ACC112 (cell line): ENCODE results near the gene ZFHX3.

Experiments used
- H2AFZ ChIP-seq: fragments of 200-600 bp; sonication (generic); one replicate; pipeline ENCODE4 v1.6.0; 2017; ENCODE audit warnings: antibody characterized with exemption, low read length; ENCODE audit not compliant: unreplicated experiment
- H3K27ac ChIP-seq: fragments of 200-600 bp; sonication (generic); 2 replicates; pipeline ENCODE4 v1.5.1; 2014; ENCODE audit warnings: low read depth, mild to moderate bottlenecking, antibody characterized with exemption, low read length, moderate library complexity
- H3K27me3 ChIP-seq: fragments of 200-600 bp; sonication (generic); 2 replicates; pipeline ENCODE4 v1.6.1; 2014; ENCODE audit warnings: mild to moderate bottlenecking, antibody characterized with exemption, low read length, moderate library complexity, mixed read lengths; ENCODE audit not compliant: insufficient read depth
- H3K36me3 ChIP-seq: fragments of 200-600 bp; sonication (generic); 2 replicates; pipeline ENCODE4 v1.6.1; 2016; ENCODE audit warnings: mild to moderate bottlenecking, antibody characterized with exemption, low read length, moderate library complexity, mixed read lengths; ENCODE audit not compliant: insufficient read depth
- H3K4me1 ChIP-seq: fragments of 200-600 bp; sonication (generic); one replicate; pipeline ENCODE4 v1.6.1; 2016; ENCODE audit warnings: low read length, mixed read lengths; ENCODE audit not compliant: insufficient read depth, unreplicated experiment, control insufficient read depth
- H3K4me3 ChIP-seq: fragments of 200-600 bp; sonication (generic); 2 replicates; pipeline ENCODE4 v1.5.1; 2014; ENCODE audit warnings: mild to moderate bottlenecking, low read depth, low read length
- H3K79me2 ChIP-seq: fragments of 200-600 bp; sonication (generic); one replicate; pipeline ENCODE4 v1.6.0; 2016; ENCODE audit warnings: low read length; ENCODE audit not compliant: control insufficient read depth, unreplicated experiment, insufficient read depth

Gene ZFHX3

DNA sequence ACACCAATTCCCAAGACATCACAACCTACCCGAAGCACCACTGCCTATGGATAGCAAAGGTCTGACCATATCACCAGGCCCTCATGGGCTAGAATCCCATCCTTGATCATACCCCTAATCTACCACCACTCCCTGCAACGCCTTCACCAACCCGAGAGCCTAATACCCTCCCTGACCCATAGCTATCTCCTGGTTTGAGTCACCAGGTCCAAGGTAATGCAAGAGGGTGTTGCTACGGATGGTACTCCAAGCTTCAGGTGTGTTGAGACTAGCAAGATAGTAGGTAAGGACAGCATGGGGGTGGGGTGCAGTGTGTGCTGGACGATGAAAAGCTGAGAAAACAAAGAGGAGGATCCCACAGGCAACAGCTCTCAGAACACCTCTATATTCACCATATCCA is 258.0 kb downstream of the ZFHX3 start:
- Histone ChIP-seq H3K27ac (no peak overlapping the region), H3K4me3 (no peak overlapping the region), H3K79me2 (peaks cover 2% of the 10 kb centered on the region), H2AFZ (no peak overlapping the region), H3K36me3 (peaks cover 21% of the 10 kb centered on the region), H3K4me1 (peaks cover 17% of the 10 kb centered on the region), H3K27me3 (no peaks in the 10 kb centered on the region)

DNA sequence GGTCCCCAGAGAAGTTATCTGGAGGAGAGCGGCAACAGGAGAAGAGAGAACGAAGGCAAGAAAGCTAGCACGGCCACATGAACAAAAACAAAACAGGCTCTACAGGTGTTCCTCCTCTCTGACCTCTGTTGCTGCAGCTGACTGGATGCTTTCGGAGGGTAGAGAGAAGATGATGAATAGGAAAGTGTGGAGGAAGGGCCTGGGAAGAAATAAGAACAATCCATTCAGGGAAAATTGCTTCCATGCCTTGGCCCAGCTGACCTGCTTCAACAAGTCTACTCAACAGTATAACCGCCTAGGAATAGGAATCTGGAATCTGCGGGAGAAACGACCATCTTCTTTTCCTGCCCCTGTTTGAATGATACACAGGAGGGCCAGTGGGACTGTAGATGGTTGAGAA is 258.5 kb downstream of the ZFHX3 start:
- no peak overlapping the region for H3K27ac ChIP-seq
- no peak overlapping the region for H2AFZ ChIP-seq
- H3K4me3 ChIP-seq: no peak overlapping the region
- H3K79me2 ChIP-seq: peaks cover 5% of the 10 kb centered on the region
- peaks cover 16% of the 10 kb centered on the region for H3K36me3 ChIP-seq
- H3K27me3 ChIP-seq: no peaks in the 10 kb centered on the region
- peaks cover 22% of the 10 kb centered on the region for H3K4me1 ChIP-seq

DNA sequence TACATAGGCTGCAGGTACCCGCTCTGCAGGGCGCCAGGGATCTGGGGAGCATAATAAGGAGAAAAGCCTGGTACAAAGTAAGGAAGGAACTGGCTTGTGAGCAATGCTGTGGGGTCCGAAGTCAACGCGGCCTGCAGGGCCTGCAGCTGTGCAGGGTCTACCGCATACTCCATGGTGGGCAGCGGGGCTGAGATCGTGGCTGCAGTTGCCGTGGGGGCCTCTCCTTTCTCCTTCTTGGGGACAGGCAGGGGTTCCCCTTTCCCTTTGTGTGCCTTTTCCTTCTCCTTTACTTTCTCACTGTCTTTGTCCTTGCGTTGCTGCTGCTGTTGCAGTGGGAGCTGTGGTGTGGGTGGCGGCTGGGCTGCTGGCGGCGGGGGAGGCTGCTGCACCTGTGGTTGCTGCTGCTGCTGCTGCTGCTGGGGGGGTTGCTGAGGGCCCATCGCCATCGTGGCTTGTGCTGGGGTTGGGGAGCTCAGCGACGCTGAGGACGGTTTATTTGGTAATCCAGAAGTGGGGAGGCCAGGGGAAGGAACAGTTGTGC is 259.6 kb downstream of the ZFHX3 start:
- Histone ChIP-seq H3K36me3 (peaks cover 5% of the 10 kb centered on the region; the same call in 1 of the 2 replicates), H3K4me3 (peak overlapping the region; percentile 80), H3K4me1 (peaks cover 32% of the 10 kb centered on the region), H2AFZ (no peak overlapping the region), H3K27me3 (no peaks in the 10 kb centered on the region), H3K79me2 (peaks cover 5% of the 10 kb centered on the region), H3K27ac (no peak overlapping the region; the same call in 1 of the 2 replicates)

DNA sequence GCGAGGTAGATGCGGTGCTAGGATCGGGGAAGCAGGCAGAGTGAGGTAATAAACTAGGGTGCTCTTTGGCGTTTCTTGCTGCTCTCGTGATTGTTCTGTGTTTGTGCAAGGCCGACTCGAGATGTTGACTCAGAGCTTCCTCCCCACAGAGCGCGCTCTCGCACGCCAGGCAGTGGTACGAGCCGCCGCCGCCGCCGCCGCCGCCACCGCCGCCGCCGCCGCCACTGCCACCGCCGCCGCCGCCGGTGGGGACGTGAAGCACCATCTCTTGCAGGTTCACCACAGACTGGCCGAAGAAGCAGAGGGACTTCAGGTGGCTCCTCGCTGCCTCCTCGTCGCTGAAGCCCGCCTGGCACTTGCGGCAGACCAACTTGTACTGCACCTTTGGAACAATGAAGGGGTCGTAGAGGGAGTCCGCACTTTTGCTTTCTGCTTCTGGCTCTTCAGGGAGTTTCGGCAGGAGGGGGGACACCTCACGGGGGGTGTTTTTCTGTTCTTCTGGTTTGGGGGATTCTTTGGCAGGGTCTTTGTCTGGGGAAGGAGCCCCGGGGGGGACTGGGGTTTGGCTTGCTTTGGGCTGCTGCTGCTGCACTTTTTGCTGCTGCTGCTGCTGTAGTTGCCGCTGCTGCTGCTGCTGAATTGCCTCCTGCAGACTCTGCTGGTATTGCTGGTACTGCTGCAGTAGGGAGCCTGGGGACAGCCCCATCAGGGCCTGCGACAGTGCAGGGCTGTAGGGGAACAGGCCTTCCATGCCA is 260.2 kb downstream of the ZFHX3 start:
- H3K27me3 ChIP-seq: no peaks in the 10 kb centered on the region
- peaks cover 32% of the 10 kb centered on the region for H3K4me1 ChIP-seq
- H2AFZ ChIP-seq: no peak overlapping the region
- 0 out of 2 replicates have a peak, but pooled peaks cover 3% of the 10 kb centered on the region for H3K36me3 ChIP-seq
- peak overlapping the region; percentile 95 for H3K27ac ChIP-seq
- peaks cover 5% of the 10 kb centered on the region for H3K79me2 ChIP-seq
- H3K4me3 ChIP-seq: peak overlapping the region; percentile 80

DNA sequence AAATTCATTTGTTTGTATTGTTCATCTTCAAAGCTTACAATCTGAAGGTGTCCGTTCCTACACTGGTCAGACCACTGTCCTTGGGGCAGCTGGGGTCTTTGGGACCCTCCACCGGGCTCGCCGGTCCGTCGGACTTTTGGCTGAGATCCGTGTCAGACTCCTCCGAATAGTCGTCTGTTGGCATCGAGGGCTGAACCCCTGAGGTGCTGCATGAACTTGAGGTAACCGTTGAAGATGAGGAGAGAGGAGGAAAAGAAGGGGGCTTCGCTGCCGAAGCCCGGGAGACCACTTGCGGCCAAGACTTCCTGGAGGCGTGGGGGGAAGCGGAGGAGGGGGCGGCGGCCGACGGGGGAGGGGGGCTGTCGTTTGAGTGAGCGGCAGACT is 260.8 kb downstream of the ZFHX3 start:
- peak overlapping the region; percentile 95 for H3K27ac ChIP-seq
- H3K4me3 ChIP-seq: peak overlapping the region; percentile 80
- H2AFZ ChIP-seq: no peak overlapping the region
- 0 out of 2 replicates have a peak, but pooled peaks cover 3% of the 10 kb centered on the region for H3K36me3 ChIP-seq
- H3K27me3 ChIP-seq: no peaks in the 10 kb centered on the region
- H3K4me1 ChIP-seq: peaks cover 32% of the 10 kb centered on the region
- H3K79me2 ChIP-seq: peaks cover 5% of the 10 kb centered on the region

DNA sequence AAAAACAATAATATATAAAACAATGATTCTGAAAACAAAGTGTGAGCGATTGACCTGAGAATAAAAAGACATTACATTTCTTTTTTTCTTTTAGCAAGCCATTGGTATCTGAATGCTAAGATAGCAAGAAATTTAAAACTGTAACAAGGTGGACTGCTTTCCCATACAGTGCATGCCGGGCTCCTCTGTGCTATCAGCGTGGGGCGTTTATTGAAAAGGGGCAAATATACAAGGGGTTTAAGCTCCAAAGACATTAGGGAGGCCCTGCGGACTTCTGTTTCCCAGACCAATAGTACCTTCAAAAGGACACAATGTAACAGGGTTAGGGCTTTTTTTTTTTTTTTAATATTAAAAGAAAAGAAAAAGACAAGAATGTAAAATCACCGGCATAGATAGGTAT is 261.3 kb downstream of the ZFHX3 start:
- Histone ChIP-seq H3K79me2 (peaks cover 5% of the 10 kb centered on the region), H3K27me3 (no peaks in the 10 kb centered on the region), H3K27ac (peak overlapping the region; percentile 95), H3K36me3 (0 out of 2 replicates have a peak, but pooled peaks cover 3% of the 10 kb centered on the region), H3K4me3 (peak overlapping the region; percentile 80; the same call in 1 of the 2 replicates), H3K4me1 (peaks cover 32% of the 10 kb centered on the region), H2AFZ (no peak overlapping the region)

DNA sequence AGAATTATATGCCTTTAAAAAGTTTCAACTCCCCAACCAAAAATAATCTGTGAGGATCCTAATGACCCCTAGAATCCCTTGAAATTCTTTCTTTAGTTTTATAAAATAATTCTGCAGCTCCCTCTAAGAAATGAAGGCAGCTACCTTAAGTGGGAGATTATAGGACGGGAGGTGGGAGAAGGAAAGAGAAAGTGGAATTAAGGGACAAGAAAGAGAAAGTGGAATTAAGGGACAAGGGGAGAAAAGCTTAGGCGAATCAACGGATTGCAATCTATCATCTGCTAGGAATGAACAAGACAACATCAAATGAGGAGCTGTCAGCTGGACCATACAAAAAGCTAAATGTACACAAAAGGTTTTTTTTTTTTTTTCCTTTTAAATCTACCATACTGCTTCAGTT is 262.0 kb downstream of the ZFHX3 start:
- no peaks in the 10 kb centered on the region for H3K27me3 ChIP-seq
- 0 out of 2 replicates have a peak, but pooled peaks cover under 1% of the 10 kb centered on the region for H3K36me3 ChIP-seq
- H2AFZ ChIP-seq: no peak overlapping the region
- H3K4me1 ChIP-seq: peaks cover 32% of the 10 kb centered on the region
- H3K79me2 ChIP-seq: peaks cover 5% of the 10 kb centered on the region
- peak overlapping the region; percentile 69 for H3K4me3 ChIP-seq
- peak overlapping the region; percentile 95 for H3K27ac ChIP-seq

DNA sequence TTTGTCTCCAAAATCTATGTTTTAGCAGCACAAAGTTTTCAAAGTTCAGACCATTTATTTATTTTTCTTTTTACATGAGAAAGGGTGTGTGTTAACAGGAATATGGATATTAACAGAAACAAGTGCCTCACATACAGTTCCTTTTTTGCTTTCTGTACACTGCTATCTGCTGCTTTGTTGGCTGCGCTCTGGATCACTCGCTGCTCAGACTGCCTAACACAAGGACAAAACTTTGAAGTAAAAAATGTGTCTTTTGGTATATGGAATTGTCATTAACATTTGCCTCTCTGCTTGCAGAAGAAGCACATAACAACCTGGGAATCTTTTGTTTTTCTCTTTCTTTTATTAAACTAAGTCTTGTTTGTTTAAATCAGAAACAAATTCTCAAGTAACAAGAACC is 262.8 kb downstream of the ZFHX3 start:
- H3K36me3 ChIP-seq: no peaks in the 10 kb centered on the region
- H3K4me1 ChIP-seq: peaks cover 32% of the 10 kb centered on the region
- no peaks in the 10 kb centered on the region for H3K27me3 ChIP-seq
- peak overlapping the region; percentile 95 for H3K27ac ChIP-seq
- H3K4me3 ChIP-seq: peak overlapping the region; percentile 69
- no peak overlapping the region for H2AFZ ChIP-seq
- H3K79me2 ChIP-seq: peaks cover 5% of the 10 kb centered on the region

DNA sequence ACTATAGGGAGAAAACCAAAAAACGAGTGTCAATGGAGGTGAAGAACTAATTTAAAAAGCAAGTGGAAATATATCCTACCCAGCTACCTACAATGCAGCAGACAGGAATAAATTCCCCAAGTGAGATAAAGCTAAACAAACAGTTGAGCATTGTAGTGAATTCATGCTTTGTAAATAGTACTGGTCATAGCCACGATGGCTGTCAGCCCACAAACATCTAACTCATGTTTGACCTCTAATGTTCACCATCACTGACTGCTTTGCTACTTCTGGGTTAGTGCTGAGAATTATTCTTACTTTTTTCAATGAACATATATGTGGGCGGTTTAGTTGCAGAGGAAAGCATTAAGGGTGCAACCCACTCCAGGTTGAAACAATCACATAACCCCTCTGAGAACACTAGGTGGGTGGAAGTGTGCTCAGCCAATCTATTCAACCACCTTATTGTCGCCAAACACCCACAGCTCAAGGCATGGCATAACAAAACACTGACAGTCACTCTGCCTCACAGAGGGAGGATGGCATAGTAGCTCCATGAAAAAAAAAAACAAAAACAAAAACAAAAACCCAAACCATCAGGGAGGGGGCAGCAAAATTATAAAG is 264.1 kb downstream of the ZFHX3 start:
- Histone ChIP-seq H3K36me3 (no peaks in the 10 kb centered on the region), H2AFZ (no peak overlapping the region), H3K79me2 (peaks cover 5% of the 10 kb centered on the region), H3K4me3 (no peak overlapping the region), H3K27ac (no peak overlapping the region), H3K27me3 (no peaks in the 10 kb centered on the region), H3K4me1 (peaks cover 32% of the 10 kb centered on the region)

DNA sequence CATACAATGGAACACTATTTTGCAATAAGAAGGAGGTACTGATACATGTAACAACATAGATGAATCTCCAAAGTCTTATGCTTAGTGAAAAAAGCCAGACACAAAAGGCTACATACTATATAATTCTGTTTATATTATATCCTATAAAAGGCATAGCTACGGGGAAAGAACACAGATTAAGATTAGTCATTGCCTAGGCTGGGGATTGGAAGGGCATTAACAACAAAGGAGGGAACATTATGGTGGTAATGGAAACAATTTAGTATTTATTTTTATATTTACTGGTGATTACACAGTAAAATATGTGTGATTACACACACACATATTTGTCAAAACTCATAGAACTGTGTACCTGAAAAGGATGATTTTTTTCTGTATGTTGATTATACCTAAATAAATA is 278.1 kb downstream of the ZFHX3 start:
- Histone ChIP-seq H3K27me3 (no peaks in the 10 kb centered on the region), H3K79me2 (no peaks in the 10 kb centered on the region), H3K36me3 (no peaks in the 10 kb centered on the region), H3K4me1 (peaks cover 3% of the 10 kb centered on the region), H2AFZ (no peak overlapping the region), H3K4me3 (no peak overlapping the region), H3K27ac (no peak overlapping the region)
